Activated CD4-positive, alpha-beta T cell treated with anti-CD3 and anti-CD28 coated beads for 36 hours (primary cell): ENCODE results near the gene FUT8. TPM values are rescaled to one million over a fixed set of nuclear protein-coding genes. Genes with fewer than 3 reads are reported as not detected.
"Not testable (repeated sequence)": the region's sequence is repeated elsewhere in the genome, so short reads cannot be mapped to it uniquely, and the experiment has no call there.

Experiments used
- ATAC-seq: fragments of 200-7000 bp; cut with Tn5 transposase; one replicate; pipeline ENCODE4 v1.10.0; 2021; ENCODE audit warnings: mild to moderate bottlenecking, moderate library complexity
- CTCF ChIA-PET: fragments of 350-600 bp; sonication (Branson Sonifier 250); formaldehyde crosslinking; loops from one replicate; lab custom pipeline; 2021; ENCODE audit warnings: antibody characterized with exemption; lab: Charles Lee
- POLR2A ChIA-PET: fragments of 350-600 bp; sonication (Branson Sonifier 250); formaldehyde crosslinking; loops from one replicate; lab custom pipeline; 2021; ENCODE audit warnings: antibody characterized with exemption, inconsistent platforms; lab: Charles Lee
- DNase-seq: peaks from one replicate; pipeline ENCODE4 v3.0.0-alpha.2; 2020
- H3K27ac Mint-ChIP-seq: one replicate; pipeline ENCODE4 v1.8.0; 2021; ENCODE audit warnings: mixed read lengths
- H3K27me3 Mint-ChIP-seq: one replicate; pipeline ENCODE4 v1.8.0; 2021; ENCODE audit warnings: mixed read lengths
- H3K36me3 Mint-ChIP-seq: one replicate; pipeline ENCODE4 v1.8.0; 2021; ENCODE audit warnings: low read depth, mixed read lengths
- H3K4me1 Mint-ChIP-seq: one replicate; pipeline ENCODE4 v1.8.0; 2021; ENCODE audit warnings: mixed read lengths
- H3K4me3 Mint-ChIP-seq: one replicate; pipeline ENCODE4 v1.8.0; 2021; ENCODE audit warnings: mild to moderate bottlenecking, moderate library complexity, mixed read lengths
- H3K9me3 Mint-ChIP-seq: one replicate; pipeline ENCODE4 v1.8.0; 2021; ENCODE audit warnings: low read depth, mixed read lengths
- intact Hi-C, 2 experiments: fragments of 100-400 bp; cut with DNase I in 1 of 2; cut with micrococcal nuclease in 1 of 2; formaldehyde crosslinking; loops; one replicate each; pipeline versions ENCODE4 v1.14.2 to v1.15.1; 2022 to 2024; cut with DNase I, micrococcal nuclease
- total RNA-seq, 2 experiments: library from RNA; stranded (reverse); gene quantifications; one replicate each; pipeline ENCODE4 v1.2.3, GENCODE V29; 2021

Gene FUT8
- total RNA-seq, 2 experiments from 2014 or later: 44.2 to 50.0 TPM

DNA sequence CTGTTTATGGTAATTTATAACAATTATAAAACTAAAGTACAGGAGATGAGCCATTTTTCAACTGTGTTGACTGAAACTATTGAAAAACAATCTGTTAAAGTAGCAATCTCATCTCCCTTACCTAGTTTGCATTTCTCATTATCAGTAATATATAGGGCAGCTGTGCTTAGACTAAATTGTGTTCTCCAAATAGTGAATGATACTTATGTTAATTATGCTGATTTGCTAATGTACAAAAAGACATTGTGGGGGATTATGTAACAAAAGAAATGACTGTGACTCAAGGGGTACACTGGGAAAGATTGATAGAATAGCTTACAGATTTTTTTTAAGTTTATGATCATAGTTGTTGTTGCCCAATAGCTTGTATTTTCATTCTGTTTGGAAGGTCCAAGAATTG lies 207.7 kb downstream of the FUT8 start:
- ChIA-PET CTCF (interaction anchor here (0.6 to 1.5 kb wide), 4 partner anchors 37 to 739 kb away, joined by 3 to 6 read pairs (median 4); no protein-coding TSS in a partner anchor), POLR2A (interaction anchor here (0.7 kb wide), 1 partner anchor 1739 kb away, joined by 3 read pairs; no protein-coding TSS in a partner anchor)
- Mint-ChIP-seq H3K27me3 (no peaks in the 10 kb centered on the region), H3K4me1 (peaks cover 3% of the 10 kb centered on the region), H3K27ac (no peak overlapping the region), H3K36me3 (peaks cover 23% of the 10 kb centered on the region), H3K4me3 (no peak overlapping the region), H3K9me3 (no peaks in the 10 kb centered on the region)
- DNase-seq (no peak), ATAC-seq (no peak)
- intact Hi-C loops: no loop called here

DNA sequence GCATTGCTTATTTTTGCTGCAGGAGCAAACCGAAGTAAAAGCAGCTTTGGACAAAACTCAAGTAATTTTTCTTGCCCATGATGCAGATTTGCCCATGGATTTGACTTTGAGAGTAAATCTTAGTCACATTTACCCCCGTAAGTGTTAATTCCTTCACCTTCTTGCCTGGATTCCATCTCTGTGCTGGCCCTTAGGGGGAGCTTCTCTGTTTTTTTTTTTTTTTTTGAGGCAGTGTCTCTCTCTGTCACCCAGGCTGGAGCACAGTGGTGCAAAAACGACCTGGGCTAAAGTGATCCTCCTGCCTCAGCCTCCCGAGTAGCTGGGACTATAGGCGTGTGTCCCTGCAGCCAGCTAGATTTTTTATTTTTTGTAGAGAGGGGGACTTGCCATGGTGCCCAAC lies 210.2 kb downstream of the FUT8 start:
- Mint-ChIP-seq H3K9me3 (no peaks in the 10 kb centered on the region), H3K27me3 (no peaks in the 10 kb centered on the region), H3K36me3 (peaks cover 5% of the 10 kb centered on the region), H3K27ac (no peak overlapping the region), H3K4me3 (no peak overlapping the region), H3K4me1 (peaks cover 3% of the 10 kb centered on the region)
- DNase-seq (no peak), ATAC-seq (no peak)
- ChIA-PET CTCF (interaction anchor here (0.6 to 1.2 kb wide), 3 partner anchors 8 to 336 kb away, joined by 3 to 4 read pairs (median 3); no protein-coding TSS in a partner anchor), POLR2A (interaction anchor here (0.6 kb wide), 1 partner anchor 44 kb away, joined by 3 read pairs; no protein-coding TSS in a partner anchor)
- intact Hi-C loops: no loop called here

DNA sequence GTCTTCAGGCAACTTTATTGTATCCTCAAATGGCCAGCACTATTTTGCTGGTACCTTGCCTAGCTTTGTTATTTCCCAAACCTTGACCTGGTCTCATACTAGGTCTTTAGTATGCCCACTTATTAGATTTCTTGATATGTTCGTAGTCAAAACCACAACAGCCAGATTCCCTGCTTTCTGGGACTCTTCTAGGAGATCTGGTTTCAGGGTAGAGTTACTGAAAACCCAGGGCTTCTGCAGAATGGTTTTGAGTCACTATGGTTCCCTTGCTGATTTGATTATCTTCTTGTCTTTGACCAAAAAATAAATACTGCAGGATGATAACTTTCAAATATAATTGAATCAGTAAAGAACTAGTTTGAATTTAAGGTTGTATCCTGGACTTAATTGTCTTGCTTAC lies 211.2 kb downstream of the FUT8 start:
- no peaks in the 10 kb centered on the region for H3K27me3 Mint-ChIP-seq
- no peak overlapping the region for H3K27ac Mint-ChIP-seq
- CTCF ChIA-PET: interaction anchor here (0.6 to 1.0 kb wide), 2 partner anchors 21 to 208 kb away, joined by 3 to 4 read pairs; no protein-coding TSS in a partner anchor
- intact Hi-C loops: no loop called here
- H3K36me3 Mint-ChIP-seq: peaks cover 5% of the 10 kb centered on the region
- H3K4me3 Mint-ChIP-seq: no peak overlapping the region
- no peak for DNase-seq
- no peaks in the 10 kb centered on the region for H3K9me3 Mint-ChIP-seq
- H3K4me1 Mint-ChIP-seq: peaks cover 2% of the 10 kb centered on the region
- POLR2A ChIA-PET: no interaction called here
- no peak for ATAC-seq

DNA sequence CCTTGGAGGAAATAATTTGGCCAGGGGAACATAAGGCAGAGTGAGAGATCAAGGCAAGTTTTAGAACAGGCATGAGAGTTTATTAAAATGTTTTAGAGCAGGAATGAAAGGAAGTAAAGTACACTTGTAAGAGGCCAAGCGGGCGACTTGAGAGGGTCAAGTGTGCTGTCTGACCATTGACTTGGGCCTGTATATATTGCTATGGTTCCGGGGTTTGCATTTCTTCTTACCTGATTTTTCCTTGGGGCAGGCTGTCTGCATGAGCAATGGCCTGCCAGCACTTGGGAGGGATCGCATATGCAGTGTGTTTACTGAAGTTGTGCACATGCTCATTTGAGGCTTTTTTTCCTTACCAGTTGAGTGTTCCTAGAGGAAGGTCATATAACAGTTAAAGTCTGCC lies 214.8 kb downstream of the FUT8 start:
- Mint-ChIP-seq H3K27ac (no peak overlapping the region), H3K4me1 (no peaks in the 10 kb centered on the region), H3K27me3 (no peaks in the 10 kb centered on the region), H3K9me3 (peaks cover 6% of the 10 kb centered on the region), H3K4me3 (no peak overlapping the region), H3K36me3 (peaks cover 9% of the 10 kb centered on the region)
- ATAC-seq (no peak), DNase-seq (no peak)
- intact Hi-C loops: no loop called here
- ChIA-PET POLR2A (interaction anchor here (0.5 kb wide), 1 partner anchor 106 kb away, joined by 3 read pairs; no protein-coding TSS in a partner anchor), CTCF (interaction anchor here (0.8 to 1.4 kb wide), 6 partner anchors 10 to 212 kb away, joined by 3 to 7 read pairs (median 3); no protein-coding TSS in a partner anchor)

DNA sequence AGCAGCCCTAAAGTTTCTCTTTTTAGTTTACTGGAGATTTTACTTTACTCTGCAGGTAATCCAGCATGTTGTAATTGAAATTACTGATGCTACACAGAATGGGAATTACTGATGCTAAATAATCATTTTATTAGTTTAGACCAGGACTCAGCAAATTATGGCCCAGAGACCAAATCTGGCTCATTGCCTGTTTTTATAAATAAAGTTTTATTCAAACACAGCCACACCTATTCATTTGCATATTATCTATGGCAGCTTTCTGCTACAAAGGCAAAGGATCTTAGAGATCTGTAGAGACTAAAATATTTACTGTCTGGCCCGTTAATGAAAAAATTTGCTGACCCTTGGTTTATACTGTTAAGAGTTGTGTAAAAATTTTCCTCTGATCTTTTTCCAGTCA lies 216.1 kb downstream of the FUT8 start:
- CTCF ChIA-PET: interaction anchor here (1.1 to 1.3 kb wide), 3 partner anchors 17 to 213 kb away, joined by 3 read pairs; no protein-coding TSS in a partner anchor
- intact Hi-C loops: no loop called here
- Mint-ChIP-seq H3K27me3 (no peaks in the 10 kb centered on the region), H3K36me3 (peaks cover 14% of the 10 kb centered on the region), H3K4me1 (no peaks in the 10 kb centered on the region), H3K9me3 (peaks cover 9% of the 10 kb centered on the region), H3K27ac (no peak overlapping the region), H3K4me3 (no peak overlapping the region)
- ATAC-seq (no peak), DNase-seq (no peak)
- POLR2A ChIA-PET: no interaction called here

DNA sequence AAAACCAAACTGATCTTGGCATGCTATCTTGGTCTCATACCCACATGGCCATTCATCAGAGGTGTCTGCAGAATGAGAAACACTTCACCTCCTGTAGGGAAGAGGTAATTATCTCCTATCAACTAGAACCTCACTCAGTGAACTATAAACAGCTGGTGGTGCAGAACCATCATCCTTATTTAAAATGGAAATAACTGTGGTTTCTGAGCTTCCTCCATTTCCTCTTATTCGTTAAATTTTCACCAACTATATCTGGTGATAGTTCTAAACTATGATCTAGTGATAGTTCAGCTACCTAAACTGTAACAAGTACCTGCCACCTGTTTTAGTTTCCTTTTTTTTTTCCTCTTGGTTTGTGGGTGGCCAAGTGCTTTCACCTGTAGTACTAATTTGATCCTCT lies 218.5 kb downstream of the FUT8 start:
- intact Hi-C loops: no loop called here
- no peaks in the 10 kb centered on the region for H3K27me3 Mint-ChIP-seq
- H3K4me1 Mint-ChIP-seq: peaks cover 10% of the 10 kb centered on the region
- H3K27ac Mint-ChIP-seq: no peak overlapping the region
- H3K36me3 Mint-ChIP-seq: peaks cover 34% of the 10 kb centered on the region
- DNase-seq: no peak
- ChIA-PET POLR2A (no interaction called here), CTCF (interaction anchor here (0.7 to 0.8 kb wide), 2 partner anchors 17 to 195 kb away, joined by 3 read pairs; no protein-coding TSS in a partner anchor)
- ATAC-seq: no peak
- H3K9me3 Mint-ChIP-seq: peaks cover 9% of the 10 kb centered on the region
- no peak overlapping the region for H3K4me3 Mint-ChIP-seq

DNA sequence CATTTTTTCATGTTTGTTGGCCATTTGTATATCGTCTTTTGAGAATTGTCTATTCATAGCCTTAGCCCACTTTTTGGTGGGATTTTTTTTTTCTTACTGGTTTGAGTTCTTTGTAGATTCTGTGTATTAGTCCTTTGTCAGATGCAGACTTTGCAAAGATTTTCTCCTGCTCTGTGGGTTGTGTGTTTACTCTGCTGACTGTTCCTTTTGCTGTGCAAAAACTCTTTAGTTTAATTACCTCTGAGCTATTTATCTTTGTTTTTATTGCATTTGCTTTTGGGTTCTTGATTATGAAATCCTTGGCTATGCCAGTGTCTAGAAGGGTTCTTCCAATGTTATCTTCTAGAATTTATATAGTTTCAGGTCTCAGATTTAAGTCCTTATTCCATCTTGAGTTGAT lies 220.0 kb downstream of the FUT8 start:
- POLR2A ChIA-PET: no interaction called here
- Mint-ChIP-seq H3K36me3 (peaks cover 38% of the 10 kb centered on the region), H3K4me1 (peaks cover 22% of the 10 kb centered on the region), H3K27me3 (no peaks in the 10 kb centered on the region), H3K27ac (no peak overlapping the region), H3K4me3 (no peak overlapping the region), H3K9me3 (peaks cover 9% of the 10 kb centered on the region)
- ATAC-seq (no peak), DNase-seq (no peak)
- CTCF ChIA-PET: no interaction called here
- intact Hi-C loops: no loop called here

DNA sequence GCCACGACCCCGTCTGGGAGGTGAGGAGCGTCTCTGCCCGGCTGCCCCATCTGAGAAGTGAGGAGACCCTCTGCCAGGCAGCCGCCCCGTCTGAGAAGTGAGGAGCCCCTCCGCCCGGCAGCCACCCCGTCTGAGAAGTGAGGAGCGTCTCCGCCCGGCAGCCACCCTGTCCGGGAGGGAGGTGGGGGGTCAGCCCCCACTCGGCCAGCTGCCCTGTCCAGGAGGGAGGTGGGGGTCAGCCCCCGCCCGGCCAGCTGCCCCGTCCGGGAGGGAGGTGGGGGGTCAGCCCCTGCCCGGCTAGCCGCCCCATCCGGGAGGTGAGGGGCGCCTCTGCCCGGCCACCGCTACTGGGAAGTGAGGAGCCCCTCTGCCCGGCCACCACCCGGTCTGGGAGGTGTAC lies 221.1 kb downstream of the FUT8 start:
- intact Hi-C loops, ATAC-seq, DNase-seq, POLR2A ChIA-PET, H3K27ac Mint-ChIP-seq, H3K9me3 Mint-ChIP-seq, H3K27me3 Mint-ChIP-seq, CTCF ChIA-PET, H3K4me3 Mint-ChIP-seq: not testable (repeated sequence)
- H3K4me1 Mint-ChIP-seq: peaks cover 32% of the 10 kb centered on the region
- H3K36me3 Mint-ChIP-seq: peaks cover 38% of the 10 kb centered on the region

DNA sequence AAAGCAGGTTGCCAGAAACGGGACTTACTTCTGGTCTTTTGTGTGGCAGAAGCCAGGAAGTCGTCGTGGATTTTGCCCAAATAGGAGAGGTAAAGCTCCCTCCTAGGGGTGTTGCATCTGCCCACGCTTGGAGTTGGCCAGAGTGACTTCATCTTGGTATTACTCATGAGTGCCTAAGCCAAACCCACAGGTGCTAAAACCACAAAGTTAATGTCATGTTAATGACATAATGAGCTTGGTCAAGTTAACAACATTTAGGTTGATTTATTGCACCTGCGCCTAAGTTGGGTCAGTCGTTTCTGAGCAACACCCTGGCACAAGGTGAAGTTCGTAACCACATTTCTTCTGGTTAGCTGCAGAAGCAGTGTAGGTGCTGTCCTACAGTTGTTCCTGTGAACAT lies 225.2 kb downstream of the FUT8 start:
- ATAC-seq (peak; percentile 85), DNase-seq (peak; percentile 60)
- CTCF ChIA-PET: interaction anchor here (0.6 to 1.3 kb wide), 4 partner anchors 11 to 318 kb away, joined by 3 to 4 read pairs (median 3); no protein-coding TSS in a partner anchor
- Mint-ChIP-seq H3K9me3 (no peaks in the 10 kb centered on the region), H3K36me3 (peaks cover 36% of the 10 kb centered on the region), H3K27me3 (no peaks in the 10 kb centered on the region), H3K27ac (no peak overlapping the region), H3K4me3 (no peak overlapping the region), H3K4me1 (peaks cover 34% of the 10 kb centered on the region)
- POLR2A ChIA-PET: no interaction called here
- intact Hi-C loops: no loop called here

DNA sequence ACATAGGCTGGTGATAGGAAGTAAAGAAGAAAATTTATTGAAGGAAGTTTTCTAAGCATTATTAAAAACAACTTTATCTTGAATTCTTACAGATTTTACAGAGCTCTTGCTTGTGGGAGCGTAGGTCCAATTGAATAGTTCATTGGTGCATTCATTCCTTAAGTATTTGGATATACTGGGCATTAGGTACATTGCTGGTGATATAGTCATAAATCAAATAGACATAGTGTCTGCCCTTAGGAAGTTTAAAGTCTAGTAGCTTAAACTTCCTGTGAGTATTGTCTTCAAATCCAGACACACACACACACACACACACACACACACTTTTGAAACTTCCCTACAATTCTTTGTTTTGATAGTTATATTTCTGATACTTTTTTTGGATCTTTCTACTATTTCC lies 226.7 kb downstream of the FUT8 start:
- ChIA-PET CTCF (interaction anchor here (1.1 to 1.5 kb wide), 3 partner anchors 11 to 185 kb away, joined by 3 to 4 read pairs (median 3); no protein-coding TSS in a partner anchor), POLR2A (no interaction called here)
- Mint-ChIP-seq H3K27me3 (no peaks in the 10 kb centered on the region), H3K27ac (no peak overlapping the region), H3K36me3 (peaks cover 34% of the 10 kb centered on the region), H3K4me1 (peaks cover 34% of the 10 kb centered on the region), H3K9me3 (no peaks in the 10 kb centered on the region), H3K4me3 (no peak overlapping the region)
- no peak for ATAC-seq
- intact Hi-C loops: no loop called here
- no peak for DNase-seq

DNA sequence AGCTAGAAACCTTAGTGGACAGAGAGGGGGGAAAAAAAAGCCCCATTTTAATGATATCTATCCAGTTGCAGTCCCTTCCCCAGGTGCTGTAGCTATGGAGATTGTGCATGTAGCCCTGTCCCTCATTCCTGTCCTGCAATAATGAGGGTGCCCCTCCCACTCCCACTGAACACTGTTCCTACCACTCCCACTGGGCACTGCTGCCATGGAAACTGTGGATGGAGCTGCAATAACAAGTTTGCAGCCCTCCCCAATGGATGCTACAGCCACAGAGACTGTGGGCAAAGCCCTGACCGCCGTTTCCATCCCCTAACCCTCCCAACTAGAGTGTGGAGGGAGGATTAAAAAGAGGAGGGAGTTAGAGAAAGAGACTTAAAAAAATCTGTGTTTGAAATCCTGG lies 238.3 kb downstream of the FUT8 start:
- Mint-ChIP-seq H3K4me1 (no peaks in the 10 kb centered on the region), H3K4me3 (no peak overlapping the region), H3K27me3 (no peaks in the 10 kb centered on the region), H3K9me3 (peaks cover 3% of the 10 kb centered on the region), H3K36me3 (peaks cover 14% of the 10 kb centered on the region), H3K27ac (no peak overlapping the region)
- ChIA-PET CTCF (interaction anchor here (1.1 kb wide), 1 partner anchor 97 kb away, joined by 3 read pairs; no protein-coding TSS in a partner anchor), POLR2A (no interaction called here)
- intact Hi-C loops: no loop called here
- no peak for DNase-seq
- no peak for ATAC-seq

DNA sequence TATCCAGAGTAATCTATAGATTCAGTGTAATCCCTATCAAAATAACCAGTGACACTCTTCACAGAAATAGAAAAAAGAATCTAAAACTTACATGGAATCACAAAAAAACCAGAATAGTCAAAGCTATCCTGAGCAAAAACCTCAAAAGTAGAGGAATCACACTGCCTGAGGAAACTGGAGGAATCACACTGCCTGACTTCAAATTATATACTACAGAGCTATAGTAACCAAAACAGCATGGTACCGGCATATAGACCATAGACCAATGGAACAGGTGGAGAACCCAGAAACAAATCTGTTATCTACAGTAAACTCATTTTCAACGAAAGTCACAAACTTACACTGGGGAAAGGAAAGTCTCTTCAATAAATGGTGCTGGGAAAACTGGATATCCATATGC lies 244.0 kb downstream of the FUT8 start:
- no peak for ATAC-seq
- no peaks in the 10 kb centered on the region for H3K4me1 Mint-ChIP-seq
- POLR2A ChIA-PET: no interaction called here
- H3K4me3 Mint-ChIP-seq: no peak overlapping the region
- H3K27ac Mint-ChIP-seq: no peak overlapping the region
- H3K27me3 Mint-ChIP-seq: no peaks in the 10 kb centered on the region
- no peak for DNase-seq
- intact Hi-C loops: no loop called here
- H3K36me3 Mint-ChIP-seq: peaks cover 13% of the 10 kb centered on the region
- CTCF ChIA-PET: interaction anchor here (0.9 kb wide), 1 partner anchor 84 kb away, joined by 3 read pairs; no protein-coding TSS in a partner anchor
- H3K9me3 Mint-ChIP-seq: peaks cover 4% of the 10 kb centered on the region
